ENCODE measurements around the gene PLEKHG7. TPM values are rescaled to one million over a fixed set of nuclear protein-coding genes. Genes with fewer than 3 reads are reported as not detected.

Gene PLEKHG7
- total and polyA plus RNA-seq, 4 donors: 0.08 to 0.28 (median 0.13) TPM

GRCh38 chr12:92733181-92733580 is 30.4 kb downstream of the PLEKHG7 start:
- Histone ChIP-seq H3K4me3 (ENCODE audit: low read depth in 1 of 3, low read length in 3 of 3) (no peak overlapping the region), H3K9me3 (ENCODE audit: control insufficient read depth in 4 of 4, low read length in 3 of 4) (no peaks in the 10 kb centered on the region), H3K9ac (ENCODE audit: low read depth in 1 of 2, low read length in 2 of 2) (no peak overlapping the region), H3K27me3 (ENCODE audit: control insufficient read depth in 4 of 4, insufficient read depth in 4 of 4, low read length in 3 of 4) (no peaks in the 10 kb centered on the region), H3K36me3 (ENCODE audit: control insufficient read depth in 4 of 4, insufficient read depth in 3 of 4, low read depth in 1 of 4, low read length in 3 of 4) (no peaks in the 10 kb centered on the region), H3K27ac (ENCODE audit: low read depth in 1 of 2, low read length in 2 of 2) (no peak overlapping the region), H3K4me1 (ENCODE audit: control insufficient read depth in 4 of 4, insufficient read depth in 4 of 4, low read length in 3 of 4) (no peaks in the 10 kb centered on the region)
- no peak for DNase-seq (ENCODE audit: low spot score)
- TF ChIP-seq JUND (IDR thresholded peaks at IDR 0.05): no peak
- TF ChIP-seq YY1 (IDR thresholded peaks at IDR 0.05): no peak
- no peak for TF ChIP-seq TAF1 (conservative IDR thresholded peaks at IDR 0.05)
- TF ChIP-seq REST (IDR thresholded peaks at IDR 0.05): no peak
- no peak for TF ChIP-seq FOXA2 (IDR thresholded peaks at IDR 0.05)
- TF ChIP-seq ATF3 (IDR thresholded peaks at IDR 0.05): no peak
- no peak for TF ChIP-seq SP1 (IDR thresholded peaks at IDR 0.05)
- TF ChIP-seq RXRA (IDR thresholded peaks at IDR 0.05): no peak
- TF ChIP-seq FOXA1 (IDR thresholded peaks at IDR 0.05): no peak
- 87% methylated on average over 6 of the region's 6 CpGs for WGBS

- Histone ChIP-seq H3K27ac (ENCODE audit: low read depth in 1 of 2, low read length in 2 of 2) (no peak overlapping the region), H3K36me3 (ENCODE audit: control insufficient read depth in 4 of 4, insufficient read depth in 3 of 4, low read depth in 1 of 4, low read length in 3 of 4) (no peaks in the 10 kb centered on the region), H3K9ac (ENCODE audit: low read depth in 1 of 2, low read length in 2 of 2) (no peak overlapping the region), H3K4me1 (ENCODE audit: control insufficient read depth in 4 of 4, insufficient read depth in 4 of 4, low read length in 3 of 4) (no peaks in the 10 kb centered on the region), H3K27me3 (ENCODE audit: control insufficient read depth in 4 of 4, insufficient read depth in 4 of 4, low read length in 3 of 4) (no peaks in the 10 kb centered on the region), H3K4me3 (ENCODE audit: low read depth in 1 of 3, low read length in 3 of 3) (no peak overlapping the region), H3K9me3 (ENCODE audit: control insufficient read depth in 4 of 4, low read length in 3 of 4) (no peaks in the 10 kb centered on the region)
- WGBS: 85% methylated on average over 3 of the region's 3 CpGs
- no peak for TF ChIP-seq SP1 (IDR thresholded peaks at IDR 0.05)
- TF ChIP-seq FOXA2 (IDR thresholded peaks at IDR 0.05): no peak
- TF ChIP-seq ATF3 (IDR thresholded peaks at IDR 0.05): no peak
- no peak for TF ChIP-seq TAF1 (conservative IDR thresholded peaks at IDR 0.05)
- no peak for TF ChIP-seq EGR1 (IDR thresholded peaks at IDR 0.05; ENCODE audit: low read depth in 2 of 2)
- no peak for TF ChIP-seq FOXA1 (IDR thresholded peaks at IDR 0.05)
- TF ChIP-seq YY1 (IDR thresholded peaks at IDR 0.05): no peak
- TF ChIP-seq HNF4G (IDR thresholded peaks at IDR 0.05): no peak
- no peak for TF ChIP-seq RXRA (IDR thresholded peaks at IDR 0.05)
- no peak for DNase-seq (ENCODE audit: low spot score)
Measured at GRCh38 chr12:92733661-92734060, 30.9 kb downstream of the PLEKHG7 start.

- no peak for DNase-seq (ENCODE audit: low spot score)
- no peaks in the 10 kb centered on the region for H3K4me1 ChIP-seq (ENCODE audit: control insufficient read depth in 4 of 4, insufficient read depth in 4 of 4, low read length in 3 of 4)
- H3K9ac ChIP-seq (ENCODE audit: low read depth in 1 of 2, low read length in 2 of 2): no peak overlapping the region
- H3K9me3 ChIP-seq (ENCODE audit: control insufficient read depth in 4 of 4, low read length in 3 of 4): no peaks in the 10 kb centered on the region
- H3K4me3 ChIP-seq (ENCODE audit: low read depth in 1 of 3, low read length in 3 of 3): no peak overlapping the region
- H3K36me3 ChIP-seq (ENCODE audit: control insufficient read depth in 4 of 4, insufficient read depth in 3 of 4, low read depth in 1 of 4, low read length in 3 of 4): no peaks in the 10 kb centered on the region
- no peak overlapping the region for H3K27ac ChIP-seq (ENCODE audit: low read depth in 1 of 2, low read length in 2 of 2)
- H3K27me3 ChIP-seq (ENCODE audit: control insufficient read depth in 4 of 4, insufficient read depth in 4 of 4, low read length in 3 of 4): no peaks in the 10 kb centered on the region
- 36% methylated on average over 3 of the region's 3 CpGs for WGBS
- TF ChIP-seq RAD21 (IDR thresholded peaks at IDR 0.05): peak in 1 of 2 donors; percentile 10
- TF ChIP-seq TAF1 (conservative IDR thresholded peaks at IDR 0.05): no peak
- TF ChIP-seq SP1 (IDR thresholded peaks at IDR 0.05): peak; percentile 26
- TF ChIP-seq JUND (IDR thresholded peaks at IDR 0.05): peak in 1 of 2 donors; percentile 13
- TF ChIP-seq RXRA (IDR thresholded peaks at IDR 0.05): peak in 1 of 2 donors; percentile 15
- TF ChIP-seq YY1 (IDR thresholded peaks at IDR 0.05): peak; percentile 21
Measured at GRCh38 chr12:92735131-92735721, 32.4 kb downstream of the PLEKHG7 start.
